ENCODE data around the gene OPN4.

GRCh38 chr10:86712317-86712707 is 58.0 kb downstream of the OPN4 start:
- TF ChIP-seq ZNF317 (CRISPR knock-in tag; IDR thresholded peaks at IDR 0.05) (no peak), DNMT1 (CRISPR knock-in tag; IDR thresholded peaks at IDR 0.05) (no peak), SMC3 (IDR thresholded peaks at IDR 0.05; ENCODE audit: low read length) (no peak), ZSCAN31 (CRISPR knock-in tag; IDR thresholded peaks at IDR 0.05; ENCODE audit: low read depth) (no peak), FOXJ3 (CRISPR knock-in tag; IDR thresholded peaks at IDR 0.05; ENCODE audit: borderline replicate concordance) (no peak), PRMT3 (CRISPR knock-in tag; IDR thresholded peaks at IDR 0.05; ENCODE audit: borderline replicate concordance, low read depth) (no peak), HMG20B (CRISPR knock-in tag; conservative IDR thresholded peaks at IDR 0.05) (no peak), POLR2AphosphoS5 (IDR thresholded peaks at IDR 0.05; ENCODE audit: low read depth, low read length) (no peak), MAX (IDR thresholded peaks at IDR 0.05) (no peak), GABPA (IDR thresholded peaks at IDR 0.05; ENCODE audit: low read depth, low read length) (no peak), GABPA (CRISPR knock-in tag; IDR thresholded peaks at IDR 0.05; ENCODE audit: low read depth) (no peak), ZNF121 (CRISPR knock-in tag; IDR thresholded peaks at IDR 0.05) (no peak), RBAK (CRISPR knock-in tag; IDR thresholded peaks at IDR 0.05) (no peak)
